ENCODE data around the gene KIAA1755.
"Not testable (repeated sequence)": the region's sequence is repeated elsewhere in the genome, so short reads cannot be mapped to it uniquely, and the experiment has no call there.

KIAA1755 gene

DNA sequence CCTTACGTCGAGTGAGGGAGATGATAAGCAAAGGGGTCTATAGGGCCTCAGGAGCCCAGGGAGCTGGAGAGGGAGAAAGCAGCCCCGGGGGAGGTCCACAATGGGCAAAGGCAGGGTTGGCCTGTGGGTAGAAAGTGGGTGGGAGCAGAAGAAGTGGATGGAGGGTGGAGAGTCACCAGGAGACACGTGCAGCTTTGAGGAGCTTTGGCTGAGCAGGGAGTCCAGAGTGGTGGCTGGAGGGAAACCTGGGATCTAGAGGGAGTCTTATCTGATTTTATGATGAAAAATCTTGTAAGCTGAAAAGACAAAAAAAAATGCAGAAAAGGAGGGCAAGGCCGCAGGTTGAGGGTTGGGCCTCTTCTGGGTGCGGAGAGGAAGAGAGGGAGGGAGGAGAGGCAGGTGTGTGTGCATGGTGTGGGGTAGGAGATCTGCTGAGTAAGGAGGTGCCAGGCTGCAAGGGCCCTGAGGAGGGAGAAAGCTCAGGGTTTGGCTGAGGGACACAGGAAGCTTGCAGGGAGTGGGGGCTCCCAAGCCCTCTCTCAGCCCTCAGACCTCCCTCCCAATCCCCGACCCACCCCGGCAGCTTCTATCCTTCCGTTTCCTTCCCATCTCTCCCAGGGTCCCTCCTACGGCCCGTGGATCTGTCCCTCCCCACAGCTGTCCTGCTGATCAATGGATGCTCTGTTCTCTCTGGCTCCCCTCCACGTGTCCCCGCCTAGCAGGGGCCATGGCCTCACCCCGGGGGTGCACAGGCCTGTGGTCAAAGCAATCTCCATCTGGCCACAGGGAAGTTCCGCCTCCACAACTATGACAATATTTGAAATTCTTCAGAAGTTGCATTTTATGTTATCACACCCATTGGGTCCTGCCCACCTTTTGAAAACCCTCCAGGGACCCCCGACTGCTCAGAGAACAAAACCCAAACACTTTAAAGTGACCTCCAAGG, 26.3 kb upstream of the KIAA1755 start:
- DNase-seq, result no peak

DNA sequence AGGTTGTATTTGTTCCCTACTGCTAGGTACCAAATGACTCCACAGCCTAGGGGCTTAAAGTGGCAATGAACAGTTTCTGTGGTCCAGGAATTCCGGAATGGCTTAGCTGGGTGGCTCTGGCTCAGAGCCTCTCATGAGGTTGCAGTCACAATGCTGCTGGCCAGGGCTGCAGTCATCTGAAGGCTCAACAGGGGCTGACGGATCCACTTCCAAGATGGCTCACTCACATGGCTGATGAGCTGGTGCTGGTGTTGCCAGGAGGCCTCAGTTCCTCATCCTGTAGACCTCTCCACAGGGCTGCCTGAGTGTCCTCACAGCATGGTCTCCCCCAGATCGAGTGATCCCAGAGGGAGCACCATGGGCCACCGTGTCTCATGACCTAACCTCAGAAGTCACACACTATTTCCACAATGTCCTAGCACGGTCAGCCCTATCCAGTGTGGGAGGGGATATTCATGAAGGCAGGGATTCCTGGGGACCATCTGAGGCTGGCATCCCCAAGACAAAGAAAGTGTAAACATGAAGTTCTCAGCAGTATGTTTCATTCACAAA, 24.4 kb upstream of the KIAA1755 start:
- no peak for DNase-seq

- not testable (repeated sequence) for DNase-seq
Observed at GRCh38 chr20:38284066-38284650, 23.6 kb upstream of the KIAA1755 start.

DNA sequence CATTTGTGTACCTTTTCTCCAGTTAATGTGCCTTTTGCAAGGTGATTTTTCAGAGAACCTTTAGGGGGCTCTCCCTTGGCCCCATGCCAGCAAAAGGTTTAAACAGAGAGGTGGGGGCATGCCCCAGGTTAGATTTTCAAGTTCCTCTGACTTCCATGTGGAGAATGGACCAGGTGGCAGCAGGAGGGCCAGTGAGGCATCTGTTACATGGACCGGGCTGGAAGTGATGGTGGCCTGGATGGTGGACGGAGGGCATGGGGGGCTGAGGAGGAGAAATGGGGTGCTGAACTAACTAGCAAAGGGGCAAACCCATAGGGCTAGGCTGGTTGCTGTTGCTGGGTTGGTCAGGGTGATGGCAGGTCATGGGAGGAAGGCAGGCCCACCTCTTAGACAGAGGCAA, 22.7 kb upstream of the KIAA1755 start:
- DNase-seq, result no peak

DNA sequence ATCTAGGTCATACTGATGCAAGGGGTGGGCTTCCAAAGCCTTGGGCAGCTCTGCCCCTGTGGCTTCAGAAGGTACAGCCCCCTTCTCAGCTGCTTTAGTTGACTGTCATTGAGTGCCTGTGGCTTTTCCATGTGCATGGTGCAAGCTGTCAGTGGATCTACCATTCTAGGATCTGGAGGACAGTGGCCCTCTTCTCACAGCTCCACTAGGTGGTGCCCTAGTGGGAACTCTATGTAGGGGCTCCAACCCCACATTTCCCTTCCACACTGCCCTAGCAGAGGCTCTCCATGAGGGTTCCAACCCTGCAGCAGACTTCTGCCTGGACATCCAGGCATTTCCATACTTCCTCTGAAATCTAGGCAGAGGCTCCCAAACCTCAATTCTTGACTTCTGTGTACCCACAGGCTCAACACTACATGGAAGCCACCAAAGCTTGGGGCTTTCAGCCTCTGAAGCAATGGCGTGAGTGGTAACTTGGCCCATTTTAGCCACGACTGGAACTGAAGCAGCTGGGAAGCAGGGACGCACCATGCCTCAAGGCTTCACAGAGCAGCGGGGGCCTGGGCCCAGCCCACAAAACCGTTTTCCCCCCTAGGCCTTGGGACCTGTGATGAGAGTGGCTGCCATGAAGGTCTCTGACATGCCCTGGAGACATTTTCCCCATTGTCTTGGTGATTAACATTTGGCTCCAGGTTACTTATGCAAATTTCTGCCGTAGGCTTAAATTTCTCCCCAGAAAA, 20.8 kb upstream of the KIAA1755 start:
- DNase-seq, result not testable (repeated sequence)

- DNase-seq, result no peak
Observed at GRCh38 chr20:38278763-38279162, 18.2 kb upstream of the KIAA1755 start.

DNA sequence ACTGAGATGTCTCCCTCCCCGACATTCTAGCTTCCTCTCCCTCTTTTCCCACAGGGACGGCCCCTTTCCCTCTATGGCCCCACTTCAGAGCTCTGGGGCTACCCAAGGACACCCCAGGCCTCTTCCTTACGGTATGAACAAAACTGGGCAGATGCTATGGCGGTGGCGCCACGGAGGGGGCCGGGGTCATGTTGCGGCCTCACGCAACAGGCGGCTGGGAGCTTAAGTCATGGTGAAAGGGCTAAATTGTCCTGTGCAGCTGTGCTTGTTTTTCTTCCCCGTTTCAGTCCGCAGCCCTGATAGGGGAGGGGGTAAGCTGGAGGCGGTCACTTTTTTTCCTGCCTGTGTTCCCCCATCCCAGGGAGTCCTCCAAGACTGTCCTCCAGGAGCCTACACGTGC, 17.6 kb upstream of the KIAA1755 start:
- no peak for DNase-seq

DNA sequence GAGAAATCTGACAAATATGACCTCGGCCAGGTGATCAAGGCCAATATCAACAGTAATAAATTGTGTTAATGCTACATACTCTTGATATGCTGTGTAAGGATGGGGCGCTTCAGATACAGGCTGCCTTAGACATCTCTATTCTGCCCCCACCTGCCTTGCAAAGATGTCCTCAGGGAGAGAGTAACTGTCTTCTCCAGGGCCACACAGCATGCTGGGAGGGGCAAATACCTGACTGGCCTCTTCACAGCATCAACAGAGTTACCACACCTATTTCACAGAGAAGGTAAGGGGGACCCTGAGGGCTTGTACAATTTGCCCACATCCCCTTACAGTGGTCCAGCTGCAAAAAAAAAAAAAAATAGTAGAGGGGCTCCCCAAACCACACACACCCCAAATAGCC, 17.2 kb upstream of the KIAA1755 start:
- no peak for DNase-seq

- DNase-seq, result no peak
Observed at GRCh38 chr20:38277285-38277684, 16.8 kb upstream of the KIAA1755 start.

DNA sequence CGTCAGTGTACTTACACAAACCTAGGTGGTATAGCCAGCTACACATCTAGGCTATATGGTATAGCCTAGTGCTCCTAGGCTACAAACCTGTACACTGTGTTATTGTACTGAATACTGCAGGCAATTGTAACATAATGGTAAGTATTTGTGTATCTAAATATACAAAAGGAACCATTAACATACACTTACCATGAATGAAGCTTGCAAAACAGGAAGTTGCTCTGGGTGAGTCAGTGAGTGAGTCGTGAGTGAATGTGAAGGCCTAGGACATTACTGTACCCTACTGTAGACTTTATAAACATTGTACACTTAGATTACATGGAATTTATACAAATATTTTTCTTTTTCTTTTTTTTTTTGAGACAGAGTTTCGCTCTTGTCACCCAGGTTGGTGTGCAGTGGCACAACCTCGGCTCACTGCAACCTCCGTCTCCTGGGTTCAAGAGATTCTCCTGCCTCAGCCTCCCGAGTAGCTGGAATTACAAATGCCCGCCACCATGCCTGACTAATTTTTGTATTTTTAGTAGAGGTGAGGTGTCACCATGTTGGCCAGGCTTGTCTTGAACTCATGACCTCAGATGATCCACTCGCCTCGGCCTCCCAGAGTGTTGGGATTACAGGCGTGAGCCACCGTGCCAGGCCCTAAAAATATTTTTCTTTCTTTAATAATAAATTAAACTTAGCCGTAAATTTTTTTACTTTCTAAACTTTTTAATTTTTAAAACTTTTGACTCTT, 15.4 kb upstream of the KIAA1755 start:
- DNase-seq, result no peak

DNA sequence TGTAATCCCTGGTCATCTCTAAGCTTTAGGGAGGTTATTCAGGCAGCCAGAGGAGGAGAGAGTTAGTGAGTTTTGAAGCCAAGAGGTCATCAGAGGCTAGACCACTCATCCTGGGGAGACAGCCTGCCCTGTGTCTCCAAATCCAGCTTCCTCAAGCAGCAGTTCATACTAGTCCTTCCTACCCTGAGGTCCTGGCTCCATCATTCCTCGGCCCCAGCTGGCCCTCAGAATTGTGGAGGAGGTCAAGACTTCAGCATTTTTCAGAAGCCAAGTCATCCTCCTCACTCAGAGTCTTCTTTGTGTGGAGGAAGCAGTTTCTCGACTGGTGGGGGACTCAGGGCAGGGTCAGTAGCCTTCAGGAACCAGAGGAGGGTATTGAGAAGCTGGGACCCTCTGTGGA, 12.4 kb upstream of the KIAA1755 start:
- no peak for DNase-seq

GRCh38 chr20:38272398-38272797, 11.9 kb upstream of the KIAA1755 start:
- DNase-seq, result no peak

DNA sequence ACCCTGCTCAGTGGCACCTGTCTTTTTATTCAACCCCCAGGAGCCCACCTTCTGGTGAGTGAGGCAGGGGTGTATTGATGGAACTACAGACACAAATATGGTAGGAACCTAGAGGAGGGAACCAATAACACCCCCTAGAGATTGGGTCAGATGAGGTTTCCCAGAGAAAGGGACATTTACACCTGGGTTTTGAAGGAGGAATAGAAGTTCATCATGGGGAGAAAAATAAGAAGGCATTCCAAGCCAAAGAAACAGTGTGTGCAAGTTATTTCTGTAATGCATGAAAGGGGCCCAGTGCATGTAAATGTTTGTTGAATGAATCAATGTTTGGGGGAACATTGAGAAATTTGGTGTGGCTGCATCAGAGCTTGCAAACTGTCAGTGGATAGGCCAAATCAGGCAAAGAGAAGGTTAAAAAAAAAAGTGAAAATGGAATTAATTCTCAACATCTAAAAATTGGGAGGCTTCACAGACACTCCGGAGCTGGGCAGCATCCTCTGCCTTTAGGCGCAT, 11.1 kb upstream of the KIAA1755 start:
- no peak for DNase-seq

- DNase-seq, result no peak
Observed at GRCh38 chr20:38270869-38271605, 10.5 kb upstream of the KIAA1755 start.

DNA sequence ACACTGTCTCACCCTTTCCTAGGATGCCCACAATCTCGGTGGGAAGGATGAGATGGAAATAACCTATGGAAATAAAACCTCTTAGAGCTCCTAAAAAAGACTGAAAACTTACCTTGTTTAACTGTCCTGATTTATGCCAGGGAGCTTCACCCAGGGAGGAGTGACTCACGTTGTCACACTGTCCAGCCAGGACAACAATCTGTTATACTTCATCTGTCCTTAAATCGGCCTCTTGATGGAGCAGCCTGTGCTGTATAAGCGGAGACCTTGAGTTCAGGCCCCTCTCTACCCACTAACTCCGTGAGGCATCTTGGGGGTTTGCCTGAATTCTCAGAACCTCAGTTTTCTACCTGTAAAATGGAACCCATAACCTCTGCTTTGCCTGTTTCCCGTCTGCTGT, 9.2 kb upstream of the KIAA1755 start:
- no peak for DNase-seq

DNA sequence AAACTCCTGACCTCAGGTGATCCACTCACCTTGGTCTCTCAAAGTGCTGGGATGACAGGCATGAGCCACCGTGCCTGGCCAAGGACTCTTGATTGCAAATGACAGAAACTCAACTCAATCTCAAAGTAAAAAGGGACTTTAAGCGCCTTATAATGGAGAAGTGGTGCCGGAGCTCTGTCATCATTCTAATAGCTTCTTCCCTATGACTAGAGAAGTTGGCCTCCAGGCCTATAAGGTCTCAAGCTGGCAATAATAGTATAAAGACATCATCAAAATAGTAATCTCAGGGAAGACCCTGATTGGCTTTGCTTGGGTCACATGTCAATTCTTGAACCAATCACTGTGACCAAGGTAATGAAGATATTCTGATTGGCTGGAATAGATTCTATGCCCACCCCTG, 8.5 kb upstream of the KIAA1755 start:
- no peak for DNase-seq

DNA sequence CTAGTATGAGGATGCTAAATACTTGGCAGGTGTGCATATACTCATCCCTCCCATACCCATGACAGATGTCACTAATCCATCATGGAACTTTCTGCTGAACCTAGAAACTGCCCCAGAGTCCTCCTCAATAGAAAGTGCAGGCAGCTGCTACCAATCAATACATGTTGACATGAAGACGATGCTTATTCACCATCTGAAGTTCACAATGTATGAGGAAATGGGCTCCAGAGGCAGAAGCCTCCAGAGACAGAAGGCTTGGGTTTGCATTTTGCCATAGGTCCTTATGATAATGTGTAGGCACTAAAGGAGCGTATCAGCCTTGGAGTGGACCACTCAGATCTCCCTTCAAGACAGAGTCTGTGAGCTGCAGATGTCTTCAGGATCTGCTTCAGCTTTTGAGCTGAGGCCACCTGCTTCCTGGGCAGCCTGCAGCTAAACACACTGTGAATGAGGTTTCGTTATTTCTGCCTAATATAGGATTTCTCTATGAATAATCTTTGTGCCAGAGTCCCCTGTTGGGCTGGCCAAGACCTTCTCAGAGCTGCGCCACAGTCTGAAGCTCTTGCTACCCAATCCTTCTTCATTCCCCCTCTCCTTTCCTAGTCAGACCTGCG, 7.5 kb upstream of the KIAA1755 start:
- no peak for DNase-seq

- no peak for DNase-seq
Observed at GRCh38 chr20:38267296-38267695, 6.8 kb upstream of the KIAA1755 start.

- DNase-seq, result no peak
Observed at GRCh38 chr20:38266426-38266825, 5.9 kb upstream of the KIAA1755 start.

DNA sequence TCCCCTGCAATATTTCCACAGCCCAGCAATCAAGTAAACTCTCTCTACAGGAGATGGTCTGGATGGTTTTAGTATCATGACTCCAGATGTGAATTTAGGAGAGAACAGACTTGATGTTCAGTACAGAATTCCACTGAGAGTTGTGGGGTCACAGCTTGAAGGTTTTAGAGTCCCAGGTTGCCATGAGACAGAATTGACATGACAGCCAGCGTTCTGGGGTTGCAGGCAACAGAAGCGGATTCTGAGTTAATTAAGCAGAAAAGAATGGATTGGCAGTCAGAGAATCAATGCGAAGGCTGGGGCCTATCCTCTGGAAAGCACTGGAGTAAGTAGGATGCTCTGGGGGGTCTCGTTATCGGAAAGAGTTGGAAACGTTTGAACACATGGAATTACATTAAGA, 2.4 kb upstream of the KIAA1755 start:
- DNase-seq, result no peak

DNA sequence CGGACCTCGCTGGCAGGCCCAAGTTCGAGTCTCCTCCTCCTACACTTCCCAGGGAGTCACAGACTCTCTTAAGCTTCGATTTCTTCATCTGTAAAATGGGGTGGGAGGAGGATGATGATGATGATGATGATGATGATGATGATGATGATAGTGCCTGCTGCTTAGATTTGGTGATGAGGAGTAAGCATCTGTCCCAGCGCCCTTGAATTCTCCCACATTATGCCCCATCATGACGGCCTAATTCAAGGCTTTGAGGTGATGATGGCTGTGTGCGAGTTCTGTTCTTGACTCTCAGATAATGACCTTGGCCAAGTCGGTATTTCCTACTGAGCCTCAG, 487 bp upstream of the KIAA1755 start:
- no peak for DNase-seq

GRCh38 chr20:38260025-38260377, 534 bp downstream of the KIAA1755 start:
- no peak for DNase-seq
